MM.1S (cell line): ENCODE results near the gene S100A9.

Source experiments
- DNase-seq: peaks from one replicate; pipeline ENCODE4 v3.0.0-alpha.2; 2015
- H2AFZ ChIP-seq: fragments of 300-600 bp; sonication (generic); 2 replicates; pipeline ENCODE4 v1.6.0; 2016; ENCODE audit warnings: antibody characterized with exemption, low read length
- H3F3A ChIP-seq: fragments of 300-600 bp; sonication (generic); 2 replicates; pipeline ENCODE4 v1.6.1; 2016; ENCODE audit warnings: mild to moderate bottlenecking, antibody characterized with exemption, low read length, moderate library complexity, mixed read lengths; ENCODE audit not compliant: insufficient read depth
- H3K27ac ChIP-seq: fragments of 300-600 bp; sonication (generic); 2 replicates; pipeline ENCODE4 v1.5.1; 2016; ENCODE audit warnings: mild to moderate bottlenecking, low read length
- H3K27me3 ChIP-seq: fragments of 300-600 bp; sonication (generic); replicated peaks from 2 replicates; pipeline ENCODE4 v1.6.0; 2016; ENCODE audit warnings: low read length; ENCODE audit not compliant: insufficient read depth
- H3K36me3 ChIP-seq: fragments of 300-600 bp; sonication (generic); replicated peaks from 2 replicates; pipeline ENCODE4 v1.6.1; 2016; ENCODE audit warnings: mild to moderate bottlenecking, low read length, mixed read lengths; ENCODE audit not compliant: insufficient read depth
- H3K4me1 ChIP-seq: fragments of 300-600 bp; sonication (generic); 2 replicates; pipeline ENCODE4 v1.6.1; 2016; ENCODE audit warnings: low read length, mixed read lengths
- H3K4me2 ChIP-seq: fragments of 300-600 bp; sonication (generic); 2 replicates; pipeline ENCODE4 v1.6.0; 2016; ENCODE audit warnings: low read depth, low read length
- H3K4me3 ChIP-seq: fragments of 300-600 bp; sonication (generic); 2 replicates; pipeline ENCODE4 v1.5.1; 2016; ENCODE audit warnings: low read length, mixed read lengths
- H3K79me2 ChIP-seq: fragments of 300-600 bp; sonication (generic); 2 replicates; pipeline ENCODE4 v1.6.1; 2016; ENCODE audit warnings: mixed run types, low read length, mixed read lengths
- H3K9ac ChIP-seq: fragments of 300-600 bp; sonication (generic); 2 replicates; pipeline ENCODE4 v1.6.1; 2016; ENCODE audit warnings: low read length, mixed read lengths
- H3K9me2 ChIP-seq: fragments of 300-600 bp; sonication (generic); replicated peaks from 2 replicates; pipeline ENCODE4 v1.6.1; 2016; ENCODE audit warnings: mild to moderate bottlenecking, low read length, mixed read lengths; ENCODE audit not compliant: insufficient read depth
- H3K9me3 ChIP-seq: fragments of 300-600 bp; sonication (generic); replicated peaks from 2 replicates; pipeline ENCODE4 v1.6.1; 2016; ENCODE audit warnings: mild to moderate bottlenecking, low read length, mixed read lengths; ENCODE audit not compliant: insufficient read depth
- H4K20me1 ChIP-seq: fragments of 300-600 bp; sonication (generic); 2 replicates; pipeline ENCODE4 v1.6.1; 2016; ENCODE audit warnings: mild to moderate bottlenecking, low read length, moderate library complexity, mixed read lengths; ENCODE audit not compliant: insufficient read depth
- CTCF ChIP-seq: fragments of 300-600 bp; sonication (generic); IDR thresholded peaks from 2 replicates; pipeline ENCODE4 v1.5.1; 2016; ENCODE audit warnings: antibody characterized with exemption, low read length, mixed read lengths
- EZH2 ChIP-seq: fragments of 300-600 bp; sonication (generic); optimal IDR thresholded peaks from 2 replicates; pipeline ENCODE3; 2017; ENCODE audit warnings: low read depth, mild to moderate bottlenecking, antibody characterized with exemption, low read length, mixed read lengths
- EZH2phosphoT487 ChIP-seq: fragments of 300-600 bp; sonication (generic); IDR thresholded peaks from 2 replicates; pipeline ENCODE4 v1.6.1; 2018; ENCODE audit warnings: antibody characterized with exemption, low read length

The S100A9 gene

GRCh38 chr1:153367090-153367489 is 9.4 kb downstream of the S100A9 start:
- no peaks in the 10 kb centered on the region for H3K79me2 ChIP-seq
- H3K9me3 ChIP-seq: no peaks in the 10 kb centered on the region
- H3K27ac ChIP-seq: no peak overlapping the region
- no peaks in the 10 kb centered on the region for H3K9me2 ChIP-seq
- TF ChIP-seq EZH2phosphoT487 (no peak), EZH2 (no peak), CTCF (no peak)
- no peak overlapping the region for H3K4me3 ChIP-seq
- no peak overlapping the region for H2AFZ ChIP-seq
- H3F3A ChIP-seq: no peaks in the 10 kb centered on the region
- no peaks in the 10 kb centered on the region for H4K20me1 ChIP-seq
- no peaks in the 10 kb centered on the region for H3K27me3 ChIP-seq
- no peak for DNase-seq
- H3K4me2 ChIP-seq: no peak overlapping the region
- H3K9ac ChIP-seq: no peak overlapping the region
- no peaks in the 10 kb centered on the region for H3K36me3 ChIP-seq
- H3K4me1 ChIP-seq: no peaks in the 10 kb centered on the region

GRCh38 chr1:153368495-153368894 is 10.8 kb downstream of the S100A9 start:
- H3K9ac ChIP-seq: no peak overlapping the region

GRCh38 chr1:153370146-153370545 is 12.5 kb downstream of the S100A9 start:
- DNase-seq: no peak
- Histone ChIP-seq H3K27ac (no peak overlapping the region), H3K4me1 (no peaks in the 10 kb centered on the region), H3K27me3 (no peaks in the 10 kb centered on the region), H3K9ac (no peak overlapping the region), H2AFZ (no peak overlapping the region), H3K9me2 (no peaks in the 10 kb centered on the region), H3K4me2 (no peak overlapping the region), H3K9me3 (no peaks in the 10 kb centered on the region), H3K36me3 (no peaks in the 10 kb centered on the region), H3K4me3 (no peak overlapping the region), H3F3A (no peaks in the 10 kb centered on the region), H3K79me2 (no peaks in the 10 kb centered on the region), H4K20me1 (no peaks in the 10 kb centered on the region)
- no peak for TF ChIP-seq EZH2
- no peak for TF ChIP-seq EZH2phosphoT487
- no peak for TF ChIP-seq CTCF

More at GRCh38 chr1:153368495-153368894, 10.8 kb downstream of the S100A9 start:
- TF ChIP-seq EZH2phosphoT487 (no peak), EZH2 (no peak), CTCF (no peak)
- no peak for DNase-seq
- H3K4me2 ChIP-seq: no peak overlapping the region
- H3K79me2 ChIP-seq: no peaks in the 10 kb centered on the region
- no peaks in the 10 kb centered on the region for H3K9me3 ChIP-seq
- no peak overlapping the region for H2AFZ ChIP-seq
- H3K27ac ChIP-seq: no peak overlapping the region
- no peaks in the 10 kb centered on the region for H3F3A ChIP-seq
- H3K36me3 ChIP-seq: no peaks in the 10 kb centered on the region
- H3K4me3 ChIP-seq: no peak overlapping the region
- no peaks in the 10 kb centered on the region for H3K9me2 ChIP-seq
- H4K20me1 ChIP-seq: no peaks in the 10 kb centered on the region
- H3K27me3 ChIP-seq: no peaks in the 10 kb centered on the region
- H3K4me1 ChIP-seq: no peaks in the 10 kb centered on the region
